Astrocyte of the cerebellum (primary cell): ENCODE results near the gene ASCL3.

Experiments used
- DNase-seq: peaks from one replicate; pipeline ENCODE4 v3.0.0-alpha.2; 2011; ENCODE audit warnings: low read depth
- H3K4me3 ChIP-seq: 2 replicates; pipeline ENCODE4 v1.5.1; 2011; ENCODE audit warnings: mild to moderate bottlenecking, low read depth, low read length, moderate library complexity
- CTCF ChIP-seq: IDR thresholded peaks from 2 replicates; pipeline ENCODE4 v1.5.1; 2012; ENCODE audit warnings: low read length, low read depth, moderate library complexity, mild to moderate bottlenecking; ENCODE audit errors: missing control alignments
- in situ Hi-C: cut with HindIII; loops from 2 replicates; pipeline ENCODE4 v1.10.0; 2017; ENCODE audit warnings: low sequenced_read_pairs

The ASCL3 gene

GRCh38 chr11:8927233-8927632 lies 15.6 kb downstream of the ASCL3 start:
- no peak for DNase-seq
- in situ Hi-C loops: no loop called here
- no peak for TF ChIP-seq CTCF
- no peak overlapping the region for H3K4me3 ChIP-seq

GRCh38 chr11:8926236-8926635 lies 16.6 kb downstream of the ASCL3 start:
- in situ Hi-C loops: no loop called here
- no peak for TF ChIP-seq CTCF
- H3K4me3 ChIP-seq: no peak overlapping the region
- no peak for DNase-seq

- no peak overlapping the region for H3K4me3 ChIP-seq
- no peak for DNase-seq
- no peak for TF ChIP-seq CTCF
- in situ Hi-C loops: no loop called here
Observed at GRCh38 chr11:8925711-8926110, 17.1 kb downstream of the ASCL3 start.

- DNase-seq: no peak
- in situ Hi-C loops: no loop called here
Observed at GRCh38 chr11:8922691-8923090, 20.1 kb downstream of the ASCL3 start.

GRCh38 chr11:8917157-8917825 lies 25.5 kb downstream of the ASCL3 start:
- in situ Hi-C loops: no loop called here
- no peak overlapping the region for H3K4me3 ChIP-seq
- DNase-seq: peak; percentile 94

More at GRCh38 chr11:8922691-8923090, 20.1 kb downstream of the ASCL3 start:
- no peak overlapping the region for H3K4me3 ChIP-seq
- TF ChIP-seq CTCF: no peak

GRCh38 chr11:8914661-8915018 lies 28.2 kb downstream of the ASCL3 start:
- no peak for DNase-seq
- in situ Hi-C loops: no loop called here
- no peak for TF ChIP-seq CTCF
- no peak overlapping the region for H3K4me3 ChIP-seq

More at GRCh38 chr11:8917157-8917825, 25.5 kb downstream of the ASCL3 start:
- no peak for TF ChIP-seq CTCF
